Osteocyte (in vitro differentiated cells): ENCODE results near the gene CCNDBP1. TPM values are rescaled to one million over a fixed set of nuclear protein-coding genes. Genes with fewer than 3 reads are reported as not detected.

ENCODE experiments used
- DNase-seq: peaks from one replicate; pipeline ENCODE4 v3.0.0; 2021; ENCODE audit warnings: mixed read lengths; ENCODE audit not compliant: unreplicated experiment; ENCODE audit errors: extremely low spot score
- H3K27ac Mint-ChIP-seq: one replicate; pipeline ENCODE4 v1.8.0; 2021; ENCODE audit warnings: mild to moderate bottlenecking, mixed read lengths; ENCODE audit not compliant: unreplicated experiment
- H3K27me3 Mint-ChIP-seq: one replicate; pipeline ENCODE4 v1.8.0; 2021; ENCODE audit warnings: mixed read lengths; ENCODE audit not compliant: unreplicated experiment
- H3K36me3 Mint-ChIP-seq: one replicate; pipeline ENCODE4 v1.8.0; 2021; ENCODE audit warnings: mixed read lengths; ENCODE audit not compliant: unreplicated experiment
- H3K4me1 Mint-ChIP-seq: one replicate; pipeline ENCODE4 v1.8.0; 2021; ENCODE audit warnings: mixed read lengths; ENCODE audit not compliant: unreplicated experiment
- H3K4me3 Mint-ChIP-seq: one replicate; pipeline ENCODE4 v1.8.0; 2021; ENCODE audit warnings: mild to moderate bottlenecking, moderate library complexity, mixed read lengths; ENCODE audit not compliant: unreplicated experiment
- H3K9me3 Mint-ChIP-seq: one replicate; pipeline ENCODE4 v1.8.0; 2021; ENCODE audit warnings: mixed read lengths; ENCODE audit not compliant: unreplicated experiment
- total RNA-seq: library from RNA; stranded (reverse); gene quantifications from 2 replicates; pipeline ENCODE4 v1.2.1, GENCODE V29; 2021
- TF ChIP-seq, protein P1 (sequence below): fragments of 200-600 bp; sonication (generic); IDR thresholded peaks from 2 replicates; pipeline ENCODE4 v1.5.0; 2021; ENCODE audit warnings: antibody characterized with exemption, mild to moderate bottlenecking, moderate library complexity

The CCNDBP1 gene
- total RNA-seq, 1 donor from 2014 or later = 39.6 TPM

- H3K27ac Mint-ChIP-seq = no peak overlapping the region
Measured at GRCh38 chr15:43243020-43243645, 57.9 kb downstream of the CCNDBP1 start.

GRCh38 chr15:43244092-43244491, 58.9 kb downstream of the CCNDBP1 start:
- Mint-ChIP-seq H3K36me3 (peaks cover 2% of the 10 kb centered on the region), H3K4me3 (no peak overlapping the region), H3K27me3 (peaks cover 57% of the 10 kb centered on the region), H3K27ac (no peak overlapping the region), H3K4me1 (peaks cover 3% of the 10 kb centered on the region), H3K9me3 (no peaks in the 10 kb centered on the region)
- TF ChIP-seq, protein P1, sequence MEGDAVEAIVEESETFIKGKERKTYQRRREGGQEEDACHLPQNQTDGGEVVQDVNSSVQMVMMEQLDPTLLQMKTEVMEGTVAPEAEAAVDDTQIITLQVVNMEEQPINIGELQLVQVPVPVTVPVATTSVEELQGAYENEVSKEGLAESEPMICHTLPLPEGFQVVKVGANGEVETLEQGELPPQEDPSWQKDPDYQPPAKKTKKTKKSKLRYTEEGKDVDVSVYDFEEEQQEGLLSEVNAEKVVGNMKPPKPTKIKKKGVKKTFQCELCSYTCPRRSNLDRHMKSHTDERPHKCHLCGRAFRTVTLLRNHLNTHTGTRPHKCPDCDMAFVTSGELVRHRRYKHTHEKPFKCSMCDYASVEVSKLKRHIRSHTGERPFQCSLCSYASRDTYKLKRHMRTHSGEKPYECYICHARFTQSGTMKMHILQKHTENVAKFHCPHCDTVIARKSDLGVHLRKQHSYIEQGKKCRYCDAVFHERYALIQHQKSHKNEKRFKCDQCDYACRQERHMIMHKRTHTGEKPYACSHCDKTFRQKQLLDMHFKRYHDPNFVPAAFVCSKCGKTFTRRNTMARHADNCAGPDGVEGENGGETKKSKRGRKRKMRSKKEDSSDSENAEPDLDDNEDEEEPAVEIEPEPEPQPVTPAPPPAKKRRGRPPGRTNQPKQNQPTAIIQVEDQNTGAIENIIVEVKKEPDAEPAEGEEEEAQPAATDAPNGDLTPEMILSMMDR = no peak
- no peak for DNase-seq

More at GRCh38 chr15:43243020-43243645, 57.9 kb downstream of the CCNDBP1 start:
- Mint-ChIP-seq H3K4me1 (no peaks in the 10 kb centered on the region), H3K27me3 (peaks cover 66% of the 10 kb centered on the region), H3K4me3 (no peak overlapping the region), H3K9me3 (no peaks in the 10 kb centered on the region), H3K36me3 (peaks cover 2% of the 10 kb centered on the region)
- no peak for DNase-seq
- TF ChIP-seq, protein P1 = no peak

DNA sequence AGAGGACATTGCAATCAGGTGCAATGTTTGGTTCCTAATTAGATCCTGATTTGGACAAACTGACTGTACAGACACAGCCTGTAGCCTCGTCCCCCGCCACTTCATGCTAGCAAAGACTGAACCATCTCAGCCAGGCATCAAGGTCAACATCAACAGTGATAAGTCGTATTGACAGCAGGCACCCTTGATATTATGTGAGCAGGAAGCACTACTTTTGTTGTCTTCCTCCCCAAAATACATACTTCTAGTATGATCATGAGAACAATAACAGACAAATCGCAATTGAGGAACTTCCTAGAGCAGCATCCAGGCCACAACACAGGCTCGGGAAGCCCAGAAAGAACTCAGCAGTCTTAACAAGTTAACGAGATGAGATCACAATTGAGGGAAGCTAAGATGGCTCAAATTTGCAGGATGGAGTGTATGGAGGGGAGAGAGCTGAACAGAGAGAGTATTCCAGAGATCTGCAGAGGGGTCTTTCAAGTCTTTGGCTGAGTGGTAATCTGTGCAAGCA, 61.1 kb downstream of the CCNDBP1 start:
- Mint-ChIP-seq H3K9me3 (no peaks in the 10 kb centered on the region), H3K27me3 (peaks cover 38% of the 10 kb centered on the region), H3K4me1 (peaks cover 13% of the 10 kb centered on the region), H3K27ac (no peak overlapping the region), H3K36me3 (peaks cover 2% of the 10 kb centered on the region), H3K4me3 (no peak overlapping the region)
- no peak for DNase-seq
- TF ChIP-seq, protein P1 = no peak

Other genes starting within 250 kb of the CCNDBP1 start
- gene UBR1, start 79.4 kb upstream of the CCNDBP1 start, total RNA-seq = 31.4 and 34.1 TPM in 2 replicates
- 11.7 and 15.2 TPM in 2 replicates for gene TMEM62, start 51.8 kb upstream of the CCNDBP1 start, total RNA-seq
- gene EPB42, start 35.6 kb downstream of the CCNDBP1 start, total RNA-seq = not detected in 2 replicates
- not detected in 2 replicates for gene TGM5, start 81.5 kb downstream of the CCNDBP1 start, total RNA-seq
- not detected in 2 replicates for gene TGM7, start 116.9 kb downstream of the CCNDBP1 start, total RNA-seq
- 8.7 and 8.8 TPM in 2 replicates for gene LCMT2, start 145.2 kb downstream of the CCNDBP1 start, total RNA-seq
- 25.8 and 28.3 TPM in 2 replicates for gene ZSCAN29, start 185.6 kb downstream of the CCNDBP1 start, total RNA-seq
- gene TUBGCP4, start 185.7 kb downstream of the CCNDBP1 start, total RNA-seq = 19.8 TPM in 2 replicates